HCT116 (cell line): ENCODE results near the gene UBE2O. TPM values are rescaled to one million over a fixed set of nuclear protein-coding genes. Genes with fewer than 3 reads are reported as not detected.

ENCODE experiments used
- ATAC-seq: fragments of 200-7000 bp; cut with Tn5 transposase; 2 replicates; pipeline ENCODE4 v1.9.1; 2020; ENCODE audit warnings: mild to moderate bottlenecking, moderate library complexity
- BruUV-seq: library from RNA; stranded (reverse); fragments of 400-500 nt; replicated peaks from 2 replicates; lab custom pipeline; 2021; lab: Mats Ljungman, UMichigan
- CTCF ChIA-PET: fragments of 300-600 bp; sonication (Branson Sonifier 250); formaldehyde crosslinking; loops from one replicate; lab custom pipeline; 2021; ENCODE audit warnings: antibody characterized with exemption; lab: Charles Lee
- POLR2A ChIA-PET: fragments of 300-600, 350-600 bp; sonication (Branson Sonifier 250); formaldehyde crosslinking; loops from one replicate; lab custom pipeline; 2021; ENCODE audit warnings: antibody characterized with exemption; lab: Charles Lee
- RAD21 ChIA-PET, 2 experiments: fragments of 300-600 bp; sonication (Branson Sonifier 250); formaldehyde crosslinking; loops; one replicate each; lab custom pipeline; 2023; ENCODE audit warnings: low total read pairs in 2 of 2; ENCODE audit not compliant: uncharacterized antibody in 2 of 2, unreplicated experiment in 2 of 2, low non-redundant PET in 1 of 2; lab: Charles Lee
- DNase-seq: peaks from one replicate; pipeline ENCODE4 v3.0.0-alpha.2; 2010; ENCODE audit warnings: low read depth, low spot score
- H2AFZ ChIP-seq: fragments of 200-600 bp; shearing (Covaris generic), sonication (generic); 2 replicates; pipeline ENCODE4 v1.6.1; 2017; ENCODE audit warnings: low read depth, mixed run types, mixed read lengths, antibody characterized with exemption, low read length; ENCODE audit not compliant: poor library complexity, severe bottlenecking
- H3K27ac ChIP-seq: 2 replicates; pipeline ENCODE4 v1.5.1; 2012; ENCODE audit warnings: low read depth, low read length
- H3K27me3 ChIP-seq: fragments of 200-600 bp; sonication (generic); 2 replicates; pipeline ENCODE4 v1.6.1; 2016; ENCODE audit warnings: mixed run types, low read length, mixed read lengths; ENCODE audit not compliant: insufficient read depth
- H3K36me3 ChIP-seq, 2 experiments: fragments of 200-500 bp in 1 of 2; fragments of 200-600 bp in 1 of 2; sonication (Bioruptor generic) in 1 of 2; sonication (generic) in 1 of 2; 2 replicates each; pipeline versions ENCODE4 v1.5.1 to v1.6.1; 2014 to 2016; ENCODE audit warnings: low read length in 2 of 2, inconsistent platforms in 1 of 2, mixed read lengths in 1 of 2, mixed run types in 1 of 2; ENCODE audit not compliant: insufficient read depth in 2 of 2, control insufficient read depth in 1 of 2
- H3K4me1 ChIP-seq, 2 experiments: fragments of 200-600 bp in 1 of 2; sonication (generic) in 1 of 2; 2 replicates each; pipeline versions ENCODE4 v1.5.1 to v1.6.1; 2012 to 2017; ENCODE audit warnings: low read length in 2 of 2, inconsistent platforms in 1 of 2, mild to moderate bottlenecking in 1 of 2, mixed read lengths in 1 of 2, mixed run types in 1 of 2, moderate library complexity in 1 of 2; ENCODE audit not compliant: insufficient read depth in 2 of 2, control insufficient read depth in 1 of 2
- H3K4me2 ChIP-seq: fragments of 200-600 bp; sonication (generic); 2 replicates; pipeline ENCODE4 v1.6.1; 2017; ENCODE audit warnings: mixed run types, low read length, mixed read lengths
- H3K4me3 ChIP-seq, 2 experiments: fragments of 200-600 bp in 1 of 2; sonication (generic) in 1 of 2; replicated peaks in 1 of 2; 2 replicates each; pipeline ENCODE4 v1.5.1; 2011 to 2016; ENCODE audit warnings: low read length in 2 of 2, control low read depth in 1 of 2, low read depth in 1 of 2, mild to moderate bottlenecking in 1 of 2, mixed read lengths in 1 of 2, mixed run types in 1 of 2
- H3K79me2 ChIP-seq: fragments of 200-600 bp; sonication (generic); 2 replicates; pipeline ENCODE4 v1.6.1; 2017; ENCODE audit warnings: mild to moderate bottlenecking, mixed run types, low read length, moderate library complexity, mixed read lengths; ENCODE audit not compliant: insufficient read depth
- H3K9ac ChIP-seq: fragments of 200-600 bp; sonication (generic); 2 replicates; pipeline ENCODE4 v1.6.1; 2016; ENCODE audit warnings: low read length, mixed read lengths
- H3K9me2 ChIP-seq: fragments of 200-600 bp; sonication (generic), shearing (Covaris generic); 2 replicates; pipeline ENCODE4 v1.6.1; 2017; ENCODE audit warnings: mixed run types, mild to moderate bottlenecking, moderate library complexity; ENCODE audit not compliant: insufficient read depth
- H3K9me3 ChIP-seq, 2 experiments: fragments of 200-500 bp in 1 of 2; fragments of 200-600 bp in 1 of 2; sonication (Bioruptor generic) in 1 of 2; sonication (generic) in 1 of 2; 2 replicates each; pipeline ENCODE4 v1.6.1; 2014 to 2017; ENCODE audit warnings: low read length in 2 of 2, mixed read lengths in 2 of 2, inconsistent platforms in 1 of 2, low read depth in 1 of 2, mild to moderate bottlenecking in 1 of 2, mixed run types in 1 of 2, moderate library complexity in 1 of 2; ENCODE audit not compliant: control insufficient read depth in 1 of 2, insufficient read depth in 1 of 2
- H4K20me1 ChIP-seq: fragments of 200-600 bp; sonication (generic), shearing (Covaris generic); 2 replicates; pipeline ENCODE4 v1.6.1; 2017; ENCODE audit warnings: mixed run types, mild to moderate bottlenecking, moderate library complexity; ENCODE audit not compliant: insufficient read depth
- CEBPB ChIP-seq: IDR thresholded peaks from 2 replicates; pipeline ENCODE4 v1.6.1; 2012; ENCODE audit warnings: low read depth
- EGR1 ChIP-seq: IDR thresholded peaks from 2 replicates; pipeline ENCODE4 v1.6.1; 2012; ENCODE audit warnings: low read depth
- EZH2phosphoT487 ChIP-seq: fragments of 200-600 bp; IDR thresholded peaks from 2 replicates; pipeline ENCODE4 v1.6.1; 2018; ENCODE audit warnings: antibody characterized with exemption, borderline replicate concordance
- JUND ChIP-seq: IDR thresholded peaks from 2 replicates; pipeline ENCODE4 v1.6.1; 2012
- POLR2AphosphoS5 ChIP-seq: IDR thresholded peaks from 2 replicates; pipeline ENCODE4 v1.6.1; 2011; ENCODE audit warnings: mild to moderate bottlenecking, low read depth, low read length, moderate library complexity
- RAD21 ChIP-seq: IDR thresholded peaks from 2 replicates; pipeline ENCODE4 v1.6.1; 2012; ENCODE audit warnings: low read depth, mild to moderate bottlenecking
- SIN3A ChIP-seq: IDR thresholded peaks from 2 replicates; pipeline ENCODE4 v1.6.1; 2012; ENCODE audit warnings: low read depth
- SP1 ChIP-seq: IDR thresholded peaks from 2 replicates; pipeline ENCODE4 v1.6.1; 2012; ENCODE audit warnings: low read depth
- SRF ChIP-seq: IDR thresholded peaks from 2 replicates; pipeline ENCODE4 v1.6.1; 2012; ENCODE audit warnings: low read depth
- YY1 ChIP-seq: IDR thresholded peaks from 2 replicates; pipeline ENCODE4 v1.6.1; 2011; ENCODE audit warnings: low read length, low read depth, moderate library complexity, mild to moderate bottlenecking; ENCODE audit not compliant: insufficient replicate concordance; ENCODE audit errors: extremely low read depth
- ZFX ChIP-seq: fragments of 450-650 bp; IDR thresholded peaks from 2 replicates; pipeline ENCODE4 v1.6.1; 2017
- intact Hi-C: fragments of 100-400 bp; cut with micrococcal nuclease; formaldehyde crosslinking; loops from 2 replicates; pipeline ENCODE4 v1.10.0; 2022
- total RNA-seq: library from RNA; stranded (reverse); gene quantifications from one replicate; pipeline ENCODE4 v1.2.1, GENCODE V29; 2021; ENCODE audit not compliant: unreplicated experiment
- TF ChIP-seq, protein P1 (sequence below): IDR thresholded peaks from 2 replicates; pipeline ENCODE4 v1.6.1; 2011; ENCODE audit warnings: mild to moderate bottlenecking, low read length, moderate library complexity; ENCODE audit not compliant: insufficient replicate concordance; ENCODE audit errors: extremely low read depth
- TF ChIP-seq, protein P2 (sequence below): IDR thresholded peaks from 2 replicates; pipeline ENCODE4 v1.6.1; 2012
- TF ChIP-seq, protein P3 (sequence below): IDR thresholded peaks from 2 replicates; pipeline ENCODE4 v1.6.1; 2012; ENCODE audit warnings: low read depth

Gene UBE2O
- total RNA-seq, 1 experiment from 2014 or later: 59.1 TPM

DNA sequence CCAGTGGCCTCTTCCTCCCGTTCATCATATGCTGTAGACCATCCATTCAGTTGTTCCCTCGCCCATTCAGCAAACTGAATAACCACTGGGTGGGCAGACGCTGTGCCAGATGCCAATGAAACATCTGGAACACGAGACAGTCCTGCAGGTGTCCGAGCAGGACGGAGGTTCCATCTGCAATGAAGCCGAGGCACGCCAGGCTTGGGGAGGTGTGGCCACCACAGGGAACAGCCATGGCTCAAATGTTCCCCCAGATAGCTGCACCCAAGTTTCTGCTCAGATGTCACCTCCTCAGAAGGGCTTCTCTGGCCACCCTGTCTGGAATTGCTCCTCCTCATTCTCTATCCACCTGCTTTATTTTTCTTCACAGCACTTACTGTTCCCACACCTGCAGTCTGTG lies 30.5 kb downstream of the UBE2O start:
- CTCF ChIA-PET: no interaction called here

More for the DNA sequence above, 30.5 kb downstream of the UBE2O start:
- peaks cover 0 to 4% of the 10 kb centered on the region in 2 experiments; a peak in 1 of 4 replicates for H3K4me1 ChIP-seq
- peaks cover 4% of the 10 kb centered on the region; the same call in 1 of the 2 replicates for H4K20me1 ChIP-seq
- H3K4me3 ChIP-seq: no peak overlapping the region
- no peaks in the 10 kb centered on the region for H3K9me3 ChIP-seq
- H3K79me2 ChIP-seq: peaks cover 88% of the 10 kb centered on the region
- ATAC-seq: no peak
- BruUV-seq: no TSS peak
- POLR2A ChIA-PET: interaction anchor here (0.6 kb wide), 1 partner anchor 57 kb away, joined by 3 read pairs; no protein-coding TSS in a partner anchor
- H3K9ac ChIP-seq: no peak overlapping the region
- no peak overlapping the region for H3K27ac ChIP-seq
- H3K4me2 ChIP-seq: no peak overlapping the region
- no peak for TF ChIP-seq SRF
- TF ChIP-seq, protein P1, sequence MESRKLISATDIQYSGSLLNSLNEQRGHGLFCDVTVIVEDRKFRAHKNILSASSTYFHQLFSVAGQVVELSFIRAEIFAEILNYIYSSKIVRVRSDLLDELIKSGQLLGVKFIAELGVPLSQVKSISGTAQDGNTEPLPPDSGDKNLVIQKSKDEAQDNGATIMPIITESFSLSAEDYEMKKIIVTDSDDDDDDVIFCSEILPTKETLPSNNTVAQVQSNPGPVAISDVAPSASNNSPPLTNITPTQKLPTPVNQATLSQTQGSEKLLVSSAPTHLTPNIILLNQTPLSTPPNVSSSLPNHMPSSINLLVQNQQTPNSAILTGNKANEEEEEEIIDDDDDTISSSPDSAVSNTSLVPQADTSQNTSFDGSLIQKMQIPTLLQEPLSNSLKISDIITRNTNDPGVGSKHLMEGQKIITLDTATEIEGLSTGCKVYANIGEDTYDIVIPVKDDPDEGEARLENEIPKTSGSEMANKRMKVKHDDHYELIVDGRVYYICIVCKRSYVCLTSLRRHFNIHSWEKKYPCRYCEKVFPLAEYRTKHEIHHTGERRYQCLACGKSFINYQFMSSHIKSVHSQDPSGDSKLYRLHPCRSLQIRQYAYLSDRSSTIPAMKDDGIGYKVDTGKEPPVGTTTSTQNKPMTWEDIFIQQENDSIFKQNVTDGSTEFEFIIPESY: no peak
- TF ChIP-seq ZFX: no peak
- TF ChIP-seq RAD21: no peak
- TF ChIP-seq CEBPB: no peak
- TF ChIP-seq POLR2AphosphoS5: no peak
- TF ChIP-seq, protein P2, sequence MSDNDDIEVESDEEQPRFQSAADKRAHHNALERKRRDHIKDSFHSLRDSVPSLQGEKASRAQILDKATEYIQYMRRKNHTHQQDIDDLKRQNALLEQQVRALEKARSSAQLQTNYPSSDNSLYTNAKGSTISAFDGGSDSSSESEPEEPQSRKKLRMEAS: no peak
- TF ChIP-seq JUND: no peak
- TF ChIP-seq SIN3A: no peak
- TF ChIP-seq EGR1: no peak
- TF ChIP-seq, protein P3, sequence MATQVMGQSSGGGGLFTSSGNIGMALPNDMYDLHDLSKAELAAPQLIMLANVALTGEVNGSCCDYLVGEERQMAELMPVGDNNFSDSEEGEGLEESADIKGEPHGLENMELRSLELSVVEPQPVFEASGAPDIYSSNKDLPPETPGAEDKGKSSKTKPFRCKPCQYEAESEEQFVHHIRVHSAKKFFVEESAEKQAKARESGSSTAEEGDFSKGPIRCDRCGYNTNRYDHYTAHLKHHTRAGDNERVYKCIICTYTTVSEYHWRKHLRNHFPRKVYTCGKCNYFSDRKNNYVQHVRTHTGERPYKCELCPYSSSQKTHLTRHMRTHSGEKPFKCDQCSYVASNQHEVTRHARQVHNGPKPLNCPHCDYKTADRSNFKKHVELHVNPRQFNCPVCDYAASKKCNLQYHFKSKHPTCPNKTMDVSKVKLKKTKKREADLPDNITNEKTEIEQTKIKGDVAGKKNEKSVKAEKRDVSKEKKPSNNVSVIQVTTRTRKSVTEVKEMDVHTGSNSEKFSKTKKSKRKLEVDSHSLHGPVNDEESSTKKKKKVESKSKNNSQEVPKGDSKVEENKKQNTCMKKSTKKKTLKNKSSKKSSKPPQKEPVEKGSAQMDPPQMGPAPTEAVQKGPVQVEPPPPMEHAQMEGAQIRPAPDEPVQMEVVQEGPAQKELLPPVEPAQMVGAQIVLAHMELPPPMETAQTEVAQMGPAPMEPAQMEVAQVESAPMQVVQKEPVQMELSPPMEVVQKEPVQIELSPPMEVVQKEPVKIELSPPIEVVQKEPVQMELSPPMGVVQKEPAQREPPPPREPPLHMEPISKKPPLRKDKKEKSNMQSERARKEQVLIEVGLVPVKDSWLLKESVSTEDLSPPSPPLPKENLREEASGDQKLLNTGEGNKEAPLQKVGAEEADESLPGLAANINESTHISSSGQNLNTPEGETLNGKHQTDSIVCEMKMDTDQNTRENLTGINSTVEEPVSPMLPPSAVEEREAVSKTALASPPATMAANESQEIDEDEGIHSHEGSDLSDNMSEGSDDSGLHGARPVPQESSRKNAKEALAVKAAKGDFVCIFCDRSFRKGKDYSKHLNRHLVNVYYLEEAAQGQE: no peak
- no peak for TF ChIP-seq YY1
- no peak for TF ChIP-seq EZH2phosphoT487
- no peak for TF ChIP-seq SP1
- TF ChIP-seq, all 23 proteins: peak for 0
- DNase-seq: no peak
- H3K27me3 ChIP-seq: no peaks in the 10 kb centered on the region
- RAD21 ChIA-PET: no interaction called here
- H2AFZ ChIP-seq: no peak overlapping the region
- H3K36me3 ChIP-seq: peaks cover 0 to 3% of the 10 kb centered on the region in 2 experiments; a peak in 1 of 4 replicates
- H3K9me2 ChIP-seq: no peaks in the 10 kb centered on the region
- intact Hi-C loops: no loop called here
